Gastrocnemius medialis (tissue), 4 donors: Measurements from ENCODE around the gene SCGB3A2. TPM values are rescaled to one million over a fixed set of nuclear protein-coding genes. Genes with fewer than 3 reads are reported as not detected.

ENCODE experiments used
- ATAC-seq, 2 donors: fragments of 150-250 bp; one replicate each; pipeline ENCODE4 v1.9.1; 2016
- DNase-seq, 2 donors: peaks; one replicate each; pipeline ENCODE4 v3.0.0-alpha.2; 2019
- H3K27ac ChIP-seq, 4 donors: fragments of 200-600 bp; sonication (generic); 1 replicate in 1 of 4; 2 replicates in 3 of 4; pipeline ENCODE4 v1.5.1; 2016 to 2018; ENCODE audit warnings: mild to moderate bottlenecking in 2 of 4, moderate library complexity in 1 of 4
- H3K27me3 ChIP-seq, 3 donors: fragments of 200-600 bp; sonication (generic) in 2 of 3; 1 replicate in 1 of 3; 2 replicates in 2 of 3; pipeline versions ENCODE4 v1.5.1 to v1.6.0; 2016 to 2019; ENCODE audit warnings: mild to moderate bottlenecking in 1 of 3, moderate library complexity in 1 of 3
- H3K36me3 ChIP-seq, 2 donors: fragments of 200-600 bp; sonication (generic) in 1 of 2; one replicate each; pipeline ENCODE4 v1.5.1; 2017 to 2018
- H3K4me1 ChIP-seq, 2 donors: fragments of 200-600 bp; sonication (generic) in 1 of 2; one replicate each; pipeline ENCODE4 v1.5.1; 2016 to 2017; ENCODE audit warnings: mild to moderate bottlenecking in 2 of 2
- H3K4me3 ChIP-seq, 4 donors: fragments of 200-600 bp; sonication (generic) in 3 of 4; 1 replicate in 1 of 4; 2 replicates in 3 of 4; pipeline ENCODE4 v1.5.1; 2016 to 2019; ENCODE audit warnings: mild to moderate bottlenecking in 2 of 4
- H3K9me3 ChIP-seq, 3 donors: fragments of 200-600 bp; sonication (generic) in 2 of 3; 1 replicate in 1 of 3; 2 replicates in 2 of 3; pipeline ENCODE4 v1.5.1; 2016 to 2019
- POLR2A ChIP-seq, 2 donors: fragments of 450-650 bp; IDR thresholded peaks; one replicate each; pipeline ENCODE4 v1.6.1; 2017; ENCODE audit warnings: antibody characterized with exemption in 2 of 2, mild to moderate bottlenecking in 2 of 2, moderate library complexity in 2 of 2
- in situ Hi-C, 4 donors: fragments of 200-750 bp; cut with MboI; loops; one replicate each; pipeline versions ENCODE4 v1.15.0 to v1.8.0; 2017; ENCODE audit warnings: low sequenced_read_pairs in 4 of 4
- intact Hi-C: fragments of 100-400 bp; cut with DNase I; formaldehyde crosslinking; loops from one replicate; pipeline ENCODE4 v1.15.1; 2023; ENCODE audit warnings: low total_unique reads
- total RNA-seq, 4 donors: library from RNA; depleted of rRNA; stranded (reverse); fragments of >200 nt; gene quantifications; one replicate each; pipeline versions ENCODE4 v1.1.0 to v1.2.3, GENCODE V29; 2016
- TF ChIP-seq, protein P1 (sequence below), 5 experiments: fragments of 450-650 bp in 3 of 5; fragments of 200-600 bp in 2 of 5; sonication (generic) in 2 of 5; IDR thresholded peaks in 4 of 5; conservative IDR thresholded peaks in 1 of 5; 1 replicate in 4 of 5; 2 replicates in 1 of 5; pipeline ENCODE4 v1.5.1; 2016 to 2019; ENCODE audit warnings: antibody characterized with exemption in 5 of 5, mild to moderate bottlenecking in 3 of 5, moderate library complexity in 3 of 5

The SCGB3A2 gene
- total RNA-seq, 4 donors from 2014 or later = not detected

DNA sequence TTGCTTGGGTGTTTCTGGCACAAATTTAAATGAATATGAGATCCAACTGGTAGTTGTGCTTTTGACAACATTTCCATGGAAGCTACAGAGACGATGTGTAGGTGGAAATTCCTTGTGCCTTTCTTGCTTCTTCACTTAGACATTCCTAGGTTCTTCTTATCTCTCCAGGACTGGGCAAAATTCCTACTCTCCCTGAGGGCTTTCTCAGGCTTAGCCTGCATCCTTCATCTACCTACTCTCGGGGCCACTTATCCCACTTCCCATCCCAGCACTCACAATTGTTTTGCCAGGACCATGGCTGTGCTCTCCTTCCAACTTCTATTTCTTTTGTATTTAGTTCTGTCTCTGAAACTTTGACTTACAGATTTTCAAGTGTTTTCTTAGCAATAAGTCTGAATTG lies 29.3 kb upstream of the SCGB3A2 start:
- Histone ChIP-seq H3K4me3 (no peak overlapping the region), H3K27ac (no peak overlapping the region), H3K9me3 (no peaks in the 10 kb centered on the region), H3K4me1 (no peaks in the 10 kb centered on the region), H3K36me3 (no peaks in the 10 kb centered on the region), H3K27me3 (no peaks in the 10 kb centered on the region)
- in situ Hi-C loops = no loop called here
- no peak for DNase-seq
- intact Hi-C loops = no loop called here
- ATAC-seq = no peak
- TF ChIP-seq, protein P1, sequence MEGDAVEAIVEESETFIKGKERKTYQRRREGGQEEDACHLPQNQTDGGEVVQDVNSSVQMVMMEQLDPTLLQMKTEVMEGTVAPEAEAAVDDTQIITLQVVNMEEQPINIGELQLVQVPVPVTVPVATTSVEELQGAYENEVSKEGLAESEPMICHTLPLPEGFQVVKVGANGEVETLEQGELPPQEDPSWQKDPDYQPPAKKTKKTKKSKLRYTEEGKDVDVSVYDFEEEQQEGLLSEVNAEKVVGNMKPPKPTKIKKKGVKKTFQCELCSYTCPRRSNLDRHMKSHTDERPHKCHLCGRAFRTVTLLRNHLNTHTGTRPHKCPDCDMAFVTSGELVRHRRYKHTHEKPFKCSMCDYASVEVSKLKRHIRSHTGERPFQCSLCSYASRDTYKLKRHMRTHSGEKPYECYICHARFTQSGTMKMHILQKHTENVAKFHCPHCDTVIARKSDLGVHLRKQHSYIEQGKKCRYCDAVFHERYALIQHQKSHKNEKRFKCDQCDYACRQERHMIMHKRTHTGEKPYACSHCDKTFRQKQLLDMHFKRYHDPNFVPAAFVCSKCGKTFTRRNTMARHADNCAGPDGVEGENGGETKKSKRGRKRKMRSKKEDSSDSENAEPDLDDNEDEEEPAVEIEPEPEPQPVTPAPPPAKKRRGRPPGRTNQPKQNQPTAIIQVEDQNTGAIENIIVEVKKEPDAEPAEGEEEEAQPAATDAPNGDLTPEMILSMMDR (IDR thresholded peaks at IDR 0.05 in 4 of 5, conservative IDR thresholded peaks at IDR 0.05 in 1 of 5) = no peak
- no peak for TF ChIP-seq POLR2A (IDR thresholded peaks at IDR 0.05)

GRCh38 chr5:147851578-147851977 lies 26.9 kb upstream of the SCGB3A2 start:
- ATAC-seq (no peak), DNase-seq (no peak)
- Histone ChIP-seq H3K27me3 (no peaks in the 10 kb centered on the region), H3K9me3 (no peaks in the 10 kb centered on the region), H3K4me1 (no peaks in the 10 kb centered on the region), H3K36me3 (no peaks in the 10 kb centered on the region), H3K4me3 (no peak overlapping the region), H3K27ac (no peak overlapping the region)
- intact Hi-C loops = no loop called here
- TF ChIP-seq, protein P1 (IDR thresholded peaks at IDR 0.05 in 4 of 5, conservative IDR thresholded peaks at IDR 0.05 in 1 of 5) = no peak
- TF ChIP-seq POLR2A (IDR thresholded peaks at IDR 0.05) = no peak
- in situ Hi-C loops = loop anchor here in 1 of 4 donors (10.0 kb wide), 1 partner anchor 83 kb away; no protein-coding TSS in a partner anchor

- DNase-seq (no peak), ATAC-seq (no peak)
- no peak overlapping the region for H3K27ac ChIP-seq
- no peaks in the 10 kb centered on the region for H3K36me3 ChIP-seq
- no peaks in the 10 kb centered on the region for H3K9me3 ChIP-seq
- H3K4me1 ChIP-seq = no peaks in the 10 kb centered on the region
- TF ChIP-seq, protein P1 (IDR thresholded peaks at IDR 0.05 in 4 of 5, conservative IDR thresholded peaks at IDR 0.05 in 1 of 5) = no peak
- TF ChIP-seq POLR2A (IDR thresholded peaks at IDR 0.05) = no peak
- in situ Hi-C loops (loop anchor here in 1 of 4 donors (10.0 kb wide), 1 partner anchor 82 kb away; no protein-coding TSS in a partner anchor), intact Hi-C loops (no loop called here)
- no peaks in the 10 kb centered on the region for H3K27me3 ChIP-seq
- no peak overlapping the region for H3K4me3 ChIP-seq
Observed at GRCh38 chr5:147852365-147852764, 26.1 kb upstream of the SCGB3A2 start.

DNA sequence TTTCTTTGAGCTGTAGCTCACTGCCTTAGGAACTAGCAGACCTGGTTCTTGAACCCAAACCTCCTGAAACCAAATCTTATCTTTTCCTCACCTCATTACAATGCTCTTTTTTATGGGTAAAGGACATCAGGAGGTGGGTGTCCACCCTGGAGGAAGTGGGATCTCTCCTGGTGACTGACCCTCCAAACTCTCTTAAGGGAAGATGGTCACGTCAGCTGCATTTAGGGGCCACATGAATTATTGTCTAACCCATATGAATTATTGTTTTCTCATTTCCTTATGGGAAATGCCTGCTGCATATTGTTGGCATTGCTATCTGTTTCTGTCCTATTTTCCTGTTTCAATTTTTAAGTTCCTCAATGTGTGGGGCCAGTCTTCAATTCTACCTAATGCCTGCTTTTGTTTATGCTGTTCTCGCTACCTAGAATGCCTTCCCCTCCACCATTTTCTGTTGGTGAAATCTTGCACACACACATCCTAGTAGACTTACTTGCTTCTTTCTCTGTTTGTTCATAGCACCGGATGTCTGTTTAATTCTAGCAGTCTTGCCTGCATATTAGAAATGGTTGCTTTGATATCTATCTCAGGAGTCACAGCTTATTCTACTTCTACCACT lies 25.0 kb upstream of the SCGB3A2 start:
- Histone ChIP-seq H3K36me3 (no peaks in the 10 kb centered on the region), H3K4me1 (no peaks in the 10 kb centered on the region), H3K4me3 (no peak overlapping the region), H3K27ac (no peak overlapping the region), H3K27me3 (no peaks in the 10 kb centered on the region), H3K9me3 (no peaks in the 10 kb centered on the region)
- TF ChIP-seq, protein P1 (IDR thresholded peaks at IDR 0.05 in 4 of 5, conservative IDR thresholded peaks at IDR 0.05 in 1 of 5) = no peak
- no peak for TF ChIP-seq POLR2A (IDR thresholded peaks at IDR 0.05)
- ATAC-seq (no peak), DNase-seq (no peak)
- intact Hi-C loops (no loop called here), in situ Hi-C loops (loop anchor here in 1 of 4 donors (10.0 kb wide), 1 partner anchor 81 kb away; no protein-coding TSS in a partner anchor)
